Measurements from ENCODE around the gene FAM181A. TPM values are rescaled to one million over a fixed set of nuclear protein-coding genes. Genes with fewer than 3 reads are reported as not detected.
A peak's percentile ranks its signal among the peaks of the same experiment; 100 is the strongest.

FAM181A gene
- total and polyA plus RNA-seq, 4 donors: 1.9 to 4.0 (median 3.3) TPM

DNA sequence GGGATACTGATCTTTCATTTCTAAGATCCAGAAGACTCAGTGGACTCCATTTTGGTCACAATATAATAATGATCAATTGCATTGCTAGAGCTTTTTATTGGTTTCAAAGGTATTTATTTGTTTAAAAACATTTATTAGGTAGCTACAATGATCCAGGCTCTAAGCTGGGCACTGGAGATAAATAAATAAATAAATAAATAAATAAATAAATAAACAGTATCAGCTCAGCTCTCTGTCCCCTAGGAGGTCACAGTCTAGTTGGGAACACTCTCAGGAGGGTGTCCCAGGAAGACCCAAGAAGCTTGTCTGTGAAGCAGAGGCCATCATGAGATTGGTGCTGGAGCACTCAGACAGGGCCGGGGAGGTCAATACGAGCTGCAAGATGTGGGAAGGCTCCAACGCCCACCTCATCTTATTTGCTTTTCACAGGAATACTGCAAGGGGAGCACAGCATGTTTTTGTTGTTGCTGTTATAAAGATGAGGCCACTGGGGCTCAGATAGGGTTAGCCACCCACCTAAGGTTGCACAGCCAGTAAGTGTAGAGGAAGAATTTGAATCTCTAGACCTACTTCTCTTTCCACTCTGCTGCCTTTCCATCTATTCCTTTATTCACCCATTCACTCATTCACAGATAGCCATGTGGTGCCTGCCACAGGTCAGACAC lies 33.8 kb downstream of the FAM181A start:
- Histone ChIP-seq H3K4me1 (ENCODE audit: control insufficient read depth in 5 of 5, insufficient read depth in 5 of 5, low read length in 5 of 5) (peaks cover 0 to 18% (median 3%) of the 10 kb centered on the region in 5 donors), H3K36me3 (ENCODE audit: control insufficient read depth in 4 of 4, insufficient read depth in 4 of 4, low read length in 4 of 4) (no peaks in the 10 kb centered on the region), H3K27ac (ENCODE audit: low read depth in 1 of 2, low read length in 1 of 2) (peak overlapping the region in 1 of 2 donors; percentile 30), H3K9me3 (ENCODE audit: control insufficient read depth in 4 of 4, insufficient read depth in 3 of 4, low read length in 3 of 4) (no peaks in the 10 kb centered on the region), H3K9ac (ENCODE audit: insufficient read depth in 1 of 2, low read length in 2 of 2) (no peak overlapping the region), H3K27me3 (ENCODE audit: control insufficient read depth in 3 of 3, insufficient read depth in 3 of 3, low read length in 2 of 3) (no peaks in the 10 kb centered on the region), H3K4me3 (no peak overlapping the region)
- 90 to 93% methylated on average over 3 of the region's 3 CpGs for WGBS, 2 donors
- TF ChIP-seq, protein P1, sequence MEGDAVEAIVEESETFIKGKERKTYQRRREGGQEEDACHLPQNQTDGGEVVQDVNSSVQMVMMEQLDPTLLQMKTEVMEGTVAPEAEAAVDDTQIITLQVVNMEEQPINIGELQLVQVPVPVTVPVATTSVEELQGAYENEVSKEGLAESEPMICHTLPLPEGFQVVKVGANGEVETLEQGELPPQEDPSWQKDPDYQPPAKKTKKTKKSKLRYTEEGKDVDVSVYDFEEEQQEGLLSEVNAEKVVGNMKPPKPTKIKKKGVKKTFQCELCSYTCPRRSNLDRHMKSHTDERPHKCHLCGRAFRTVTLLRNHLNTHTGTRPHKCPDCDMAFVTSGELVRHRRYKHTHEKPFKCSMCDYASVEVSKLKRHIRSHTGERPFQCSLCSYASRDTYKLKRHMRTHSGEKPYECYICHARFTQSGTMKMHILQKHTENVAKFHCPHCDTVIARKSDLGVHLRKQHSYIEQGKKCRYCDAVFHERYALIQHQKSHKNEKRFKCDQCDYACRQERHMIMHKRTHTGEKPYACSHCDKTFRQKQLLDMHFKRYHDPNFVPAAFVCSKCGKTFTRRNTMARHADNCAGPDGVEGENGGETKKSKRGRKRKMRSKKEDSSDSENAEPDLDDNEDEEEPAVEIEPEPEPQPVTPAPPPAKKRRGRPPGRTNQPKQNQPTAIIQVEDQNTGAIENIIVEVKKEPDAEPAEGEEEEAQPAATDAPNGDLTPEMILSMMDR (IDR thresholded peaks at IDR 0.05; ENCODE audit: control extremely low read depth, extremely low read depth): no peak
- DNase-seq (no peak), ATAC-seq (ENCODE audit: insufficient read depth, low FRiP score) (no peak)

DNA sequence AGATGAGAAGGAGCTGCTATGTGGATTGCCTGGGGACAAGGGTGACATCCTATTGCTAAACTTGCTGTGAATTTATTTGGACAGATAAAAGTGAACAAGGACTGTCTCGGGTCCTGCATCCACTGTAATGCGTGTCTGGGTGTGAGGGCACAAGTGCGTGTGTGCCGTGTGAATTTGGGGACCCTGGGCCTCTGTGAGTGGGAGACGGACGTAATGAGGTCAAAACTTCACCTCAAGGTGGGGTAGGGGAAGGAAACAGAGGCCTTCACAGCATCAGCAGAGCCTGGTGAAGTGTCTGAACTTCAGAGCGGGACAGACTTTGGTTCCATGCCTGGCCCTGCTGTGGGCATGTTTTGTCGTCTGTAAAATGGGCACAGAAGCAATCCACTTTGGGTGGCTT lies 34.5 kb downstream of the FAM181A start:
- peaks cover 0 to 14% (median 0%) of the 10 kb centered on the region in 5 donors for H3K4me1 ChIP-seq (ENCODE audit: control insufficient read depth in 5 of 5, insufficient read depth in 5 of 5, low read length in 5 of 5)
- TF ChIP-seq, protein P1 (IDR thresholded peaks at IDR 0.05; ENCODE audit: control extremely low read depth, extremely low read depth): no peak
- no peaks in the 10 kb centered on the region for H3K9me3 ChIP-seq (ENCODE audit: control insufficient read depth in 4 of 4, insufficient read depth in 3 of 4, low read length in 3 of 4)
- no peak for ATAC-seq (ENCODE audit: insufficient read depth, low FRiP score)
- H3K27me3 ChIP-seq (ENCODE audit: control insufficient read depth in 3 of 3, insufficient read depth in 3 of 3, low read length in 2 of 3): no peaks in the 10 kb centered on the region
- no peak for DNase-seq
- H3K27ac ChIP-seq (ENCODE audit: low read depth in 1 of 2, low read length in 1 of 2): no peak overlapping the region
- H3K36me3 ChIP-seq (ENCODE audit: control insufficient read depth in 4 of 4, insufficient read depth in 4 of 4, low read length in 4 of 4): no peaks in the 10 kb centered on the region
- WGBS, 2 donors: 87 to 95% methylated on average over 8 of the region's 8 CpGs
- H3K9ac ChIP-seq (ENCODE audit: insufficient read depth in 1 of 2, low read length in 2 of 2): no peak overlapping the region
- no peak overlapping the region for H3K4me3 ChIP-seq

GRCh38 chr14:93962701-93963601 lies 35.8 kb downstream of the FAM181A start:
- ATAC-seq (ENCODE audit: insufficient read depth, low FRiP score) (no peak), DNase-seq (no peak)
- H3K36me3 ChIP-seq (ENCODE audit: control insufficient read depth in 4 of 4, insufficient read depth in 4 of 4, low read length in 4 of 4): no peaks in the 10 kb centered on the region
- 46 to 53% methylated on average over 16 of the region's 16 CpGs for WGBS, 2 donors
- no peak overlapping the region for H3K9ac ChIP-seq (ENCODE audit: insufficient read depth in 1 of 2, low read length in 2 of 2)
- no peak overlapping the region for H3K4me3 ChIP-seq
- TF ChIP-seq, protein P1 (IDR thresholded peaks at IDR 0.05; ENCODE audit: control extremely low read depth, extremely low read depth): no peak
- H3K27ac ChIP-seq (ENCODE audit: low read depth in 1 of 2, low read length in 1 of 2): peak overlapping the region; percentile 7 to 72
- H3K27me3 ChIP-seq (ENCODE audit: control insufficient read depth in 3 of 3, insufficient read depth in 3 of 3, low read length in 2 of 3): no peaks in the 10 kb centered on the region
- no peaks in the 10 kb centered on the region for H3K9me3 ChIP-seq (ENCODE audit: control insufficient read depth in 4 of 4, insufficient read depth in 3 of 4, low read length in 3 of 4)
- peaks cover 0 to 18% (median 0%) of the 10 kb centered on the region in 5 donors for H3K4me1 ChIP-seq (ENCODE audit: control insufficient read depth in 5 of 5, insufficient read depth in 5 of 5, low read length in 5 of 5)
